SK-MEL-5 (cell line): ENCODE measurements around the gene RAC3. TPM values are rescaled to one million over a fixed set of nuclear protein-coding genes. Genes with fewer than 3 reads are reported as not detected.

Experiments used
- DNase-seq: peaks from one replicate; pipeline ENCODE4 v3.0.0-alpha.2; 2016; ENCODE audit warnings: low read depth, low spot score
- in situ Hi-C: cut with HindIII; loops from 2 replicates; pipeline ENCODE4 v1.10.0; 2016; ENCODE audit warnings: low sequenced_read_pairs, high pct_unique_total_duplicates, low pct_unique_long_range_greater_than_20kb
- total RNA-seq: library from RNA; depleted of rRNA; stranded (reverse); fragments of >200 nt; shearing (Covaris generic); gene quantifications from 2 replicates; pipeline ENCODE4 v1.2.3, GENCODE V29; 2014

The RAC3 gene
- total RNA-seq, 1 experiment from 2014 or later = 38.0 TPM

DNA sequence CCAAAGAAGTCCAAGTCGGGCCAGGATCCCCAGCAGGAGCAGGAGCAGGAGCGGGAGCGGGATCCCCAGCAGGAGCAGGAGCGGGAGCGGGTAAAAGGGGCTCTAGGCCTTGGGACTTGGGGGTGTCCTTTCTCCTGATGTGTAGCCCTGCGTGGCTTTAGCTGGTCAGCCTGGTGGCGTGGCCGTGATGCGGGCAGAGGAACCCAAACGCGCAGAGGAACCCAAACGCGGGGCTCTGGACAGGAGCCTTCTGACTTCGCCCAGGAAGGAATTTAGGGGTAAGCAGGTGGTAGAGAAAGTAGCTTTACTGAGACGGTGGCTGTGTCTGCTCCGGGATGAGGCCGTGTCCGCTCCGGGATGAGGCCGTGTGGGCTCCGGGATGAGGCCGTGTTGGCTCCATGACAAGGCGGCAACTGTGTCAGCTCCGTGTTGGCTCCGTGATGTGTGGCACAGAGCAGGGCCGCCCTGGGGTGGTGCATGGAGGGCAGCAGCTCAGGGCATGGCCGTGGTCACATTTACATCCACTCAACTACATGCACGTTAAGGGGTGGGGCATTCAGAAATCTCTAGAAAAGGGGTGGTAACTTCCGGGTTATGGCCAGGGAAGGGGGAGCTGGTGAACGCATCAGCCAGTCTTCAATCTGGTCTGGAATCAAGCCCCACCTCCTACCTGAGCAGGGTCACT lies 34.6 kb upstream of the RAC3 start:
- no peak for DNase-seq
- in situ Hi-C loops = no loop called here

DNA sequence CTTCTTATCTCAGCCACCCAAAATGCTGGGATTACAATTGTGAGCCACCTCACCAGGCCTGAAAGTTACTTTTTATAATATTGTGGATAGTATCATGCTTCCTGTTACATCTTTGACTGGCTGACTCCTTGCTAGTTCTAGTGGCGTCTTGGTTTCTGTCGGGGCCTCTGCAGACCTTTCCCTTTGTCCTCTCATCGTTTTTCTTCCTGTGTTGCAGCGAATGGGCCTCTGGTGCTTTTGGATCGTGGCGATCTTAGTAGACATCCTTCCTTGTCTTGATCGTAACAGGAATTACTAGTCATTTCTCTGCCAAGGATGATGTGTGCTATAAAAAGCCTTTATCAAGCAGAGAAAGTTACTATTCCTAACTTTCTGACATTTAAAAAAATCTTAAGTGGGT lies 33.3 kb upstream of the RAC3 start:
- in situ Hi-C loops = no loop called here
- DNase-seq = no peak

DNA sequence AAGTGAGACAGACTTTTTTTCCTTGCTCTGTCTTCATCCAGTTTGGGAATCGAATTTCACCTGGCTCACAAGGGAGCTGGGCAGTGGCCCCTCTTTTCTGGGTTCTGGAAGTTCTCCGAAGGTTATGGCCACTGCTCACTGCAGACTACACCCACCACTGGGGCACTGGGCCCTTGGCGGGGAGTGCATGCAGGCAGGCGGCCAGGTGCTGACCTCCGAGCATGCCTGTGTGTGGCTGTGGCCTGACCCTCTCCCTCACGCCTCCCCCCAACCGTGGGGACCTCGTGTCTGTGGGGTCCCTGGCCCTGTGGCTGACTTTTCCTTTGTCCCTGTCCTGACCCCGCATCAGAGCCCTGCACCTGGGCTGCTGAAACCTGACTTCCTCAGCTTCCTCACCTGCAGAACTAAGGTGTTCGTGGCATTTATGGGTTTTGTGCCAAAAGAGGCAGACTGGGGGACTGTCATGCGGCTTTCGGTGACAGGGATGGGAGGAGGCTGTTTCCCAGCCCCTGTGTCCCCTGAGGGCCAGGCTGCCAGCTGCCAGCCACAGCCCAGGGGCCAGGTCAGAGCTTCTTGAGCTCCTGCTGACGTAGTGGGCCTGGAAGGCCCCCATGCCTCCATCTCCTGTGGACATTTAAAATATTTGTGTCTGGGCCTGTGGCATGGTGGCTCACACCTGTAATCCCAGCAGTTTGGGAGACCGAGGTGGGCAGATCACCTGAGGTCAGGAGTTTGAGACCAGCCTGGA lies 32.6 kb upstream of the RAC3 start:
- in situ Hi-C loops = no loop called here
- DNase-seq = no peak

DNA sequence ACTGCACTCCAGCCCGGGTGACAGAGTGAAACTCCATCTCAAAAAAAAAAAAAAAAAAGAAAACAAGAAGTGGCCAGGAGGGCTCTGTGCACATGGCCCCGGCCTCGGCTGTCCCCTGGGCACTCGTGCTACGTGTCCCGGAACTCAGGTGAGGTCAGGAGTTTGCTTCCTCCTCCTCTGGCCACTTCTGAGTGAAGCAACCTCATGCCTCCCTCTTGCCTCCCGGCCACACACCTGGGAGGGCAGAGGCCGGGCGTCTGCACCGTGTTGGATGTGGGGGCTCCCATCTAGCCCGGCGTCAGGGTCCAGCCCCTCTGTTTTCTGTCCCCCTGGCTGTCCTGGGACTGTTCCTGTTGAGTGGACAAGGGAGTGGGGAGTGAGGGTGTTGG lies 31.9 kb upstream of the RAC3 start:
- in situ Hi-C loops = no loop called here
- no peak for DNase-seq

DNA sequence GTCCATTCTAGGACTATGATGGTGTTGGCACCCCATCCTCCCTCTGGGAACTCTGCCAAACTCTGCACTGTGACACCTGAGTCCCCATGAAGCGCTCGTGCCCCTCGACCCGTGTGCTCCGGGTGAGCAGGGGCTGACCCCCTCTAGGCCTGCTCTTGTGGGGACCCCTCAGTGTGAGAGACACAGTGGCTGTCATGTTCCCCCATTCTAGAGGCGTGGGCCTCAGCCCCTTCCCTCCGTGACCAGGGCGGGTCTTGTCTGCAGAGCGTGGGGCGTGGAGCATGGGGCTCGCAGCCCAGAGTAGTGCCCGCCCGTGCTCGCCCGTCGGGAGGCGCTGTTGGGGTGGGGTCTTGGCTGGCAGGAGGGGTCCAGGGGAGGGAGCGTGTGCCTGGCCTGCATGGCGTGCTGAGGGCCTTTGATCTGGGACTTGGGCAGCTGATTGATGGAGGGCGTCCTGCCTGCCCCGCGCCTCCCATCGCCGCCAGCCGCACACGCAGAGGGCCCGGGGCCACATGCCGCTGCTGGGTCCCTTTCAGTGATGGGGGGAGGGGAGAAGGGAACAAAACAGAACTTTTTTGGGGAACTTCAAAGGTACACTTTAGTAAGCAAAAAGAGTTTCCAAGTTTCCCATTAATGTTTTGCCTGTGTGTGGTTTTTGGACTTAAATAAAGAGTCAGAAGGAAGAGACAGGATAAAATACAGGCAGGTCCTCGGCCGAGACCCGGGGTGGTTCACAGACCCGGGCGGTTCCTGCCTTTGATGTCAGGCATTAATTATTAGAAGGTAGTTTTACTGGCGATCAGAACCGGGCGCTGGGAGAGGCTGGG lies 31.3 kb upstream of the RAC3 start:
- in situ Hi-C loops = no loop called here
- DNase-seq = no peak

DNA sequence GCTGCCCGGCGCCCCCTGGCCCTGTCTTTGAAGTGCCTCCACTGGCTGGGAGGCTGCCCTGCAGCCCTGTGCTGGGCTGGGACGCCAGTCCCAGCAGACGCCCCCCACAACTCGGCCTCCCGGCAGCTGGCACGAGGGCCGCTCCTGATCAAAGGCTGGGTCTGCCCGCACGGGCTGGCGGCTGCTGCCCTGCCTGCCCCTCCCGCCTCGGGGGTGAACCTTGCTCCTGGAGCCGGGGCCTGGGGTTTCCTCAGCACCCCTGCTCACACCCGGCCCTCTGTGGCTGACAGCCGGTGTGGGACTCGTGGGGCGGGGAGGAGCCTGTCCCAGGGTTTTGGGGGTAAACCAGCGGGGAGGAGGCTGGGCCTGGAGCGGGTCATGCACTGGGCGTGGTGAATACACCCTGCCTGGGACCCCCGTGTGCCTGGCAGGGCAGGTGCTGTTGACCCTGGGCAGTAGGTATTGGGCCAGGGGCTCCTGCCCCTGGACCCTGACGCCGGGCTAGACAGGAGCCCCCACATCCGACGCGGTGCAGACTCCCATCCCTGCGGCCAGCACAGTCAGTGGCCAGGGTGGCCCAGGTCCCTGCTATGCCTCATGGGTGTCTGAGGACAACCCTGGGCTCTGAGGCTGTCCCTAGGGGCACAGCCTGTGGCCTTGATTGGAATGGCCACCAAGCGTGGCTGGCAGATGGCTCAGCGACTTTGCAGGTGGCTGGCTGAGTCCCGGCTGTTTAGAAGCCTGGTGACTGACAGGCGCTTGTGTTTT lies 30.5 kb upstream of the RAC3 start:
- no peak for DNase-seq
- in situ Hi-C loops = no loop called here

DNA sequence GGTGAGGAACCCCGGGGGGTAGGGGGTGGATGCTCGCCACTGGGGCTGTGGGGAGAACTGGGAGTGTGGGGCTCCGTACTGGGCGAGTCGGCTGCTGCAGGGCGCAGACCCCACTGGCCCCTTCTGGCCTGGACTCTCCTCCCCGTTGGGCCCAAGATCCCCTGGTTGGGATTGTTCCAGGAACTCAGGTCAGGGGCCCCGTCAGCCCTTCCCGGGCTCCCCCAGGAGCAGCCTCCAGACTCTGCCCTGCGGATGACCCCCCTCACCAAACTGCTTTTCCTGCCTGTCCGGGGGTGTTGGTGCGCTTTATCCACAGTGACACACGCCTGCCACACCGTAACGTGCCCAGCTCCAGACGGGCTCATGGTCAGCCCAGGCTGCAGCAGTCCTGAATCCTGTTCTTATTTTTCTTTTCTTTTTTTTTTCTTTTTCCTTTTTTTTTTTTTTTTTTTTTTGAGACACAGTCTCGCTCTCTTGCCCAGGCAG lies 29.9 kb upstream of the RAC3 start:
- no peak for DNase-seq
- in situ Hi-C loops = no loop called here

DNA sequence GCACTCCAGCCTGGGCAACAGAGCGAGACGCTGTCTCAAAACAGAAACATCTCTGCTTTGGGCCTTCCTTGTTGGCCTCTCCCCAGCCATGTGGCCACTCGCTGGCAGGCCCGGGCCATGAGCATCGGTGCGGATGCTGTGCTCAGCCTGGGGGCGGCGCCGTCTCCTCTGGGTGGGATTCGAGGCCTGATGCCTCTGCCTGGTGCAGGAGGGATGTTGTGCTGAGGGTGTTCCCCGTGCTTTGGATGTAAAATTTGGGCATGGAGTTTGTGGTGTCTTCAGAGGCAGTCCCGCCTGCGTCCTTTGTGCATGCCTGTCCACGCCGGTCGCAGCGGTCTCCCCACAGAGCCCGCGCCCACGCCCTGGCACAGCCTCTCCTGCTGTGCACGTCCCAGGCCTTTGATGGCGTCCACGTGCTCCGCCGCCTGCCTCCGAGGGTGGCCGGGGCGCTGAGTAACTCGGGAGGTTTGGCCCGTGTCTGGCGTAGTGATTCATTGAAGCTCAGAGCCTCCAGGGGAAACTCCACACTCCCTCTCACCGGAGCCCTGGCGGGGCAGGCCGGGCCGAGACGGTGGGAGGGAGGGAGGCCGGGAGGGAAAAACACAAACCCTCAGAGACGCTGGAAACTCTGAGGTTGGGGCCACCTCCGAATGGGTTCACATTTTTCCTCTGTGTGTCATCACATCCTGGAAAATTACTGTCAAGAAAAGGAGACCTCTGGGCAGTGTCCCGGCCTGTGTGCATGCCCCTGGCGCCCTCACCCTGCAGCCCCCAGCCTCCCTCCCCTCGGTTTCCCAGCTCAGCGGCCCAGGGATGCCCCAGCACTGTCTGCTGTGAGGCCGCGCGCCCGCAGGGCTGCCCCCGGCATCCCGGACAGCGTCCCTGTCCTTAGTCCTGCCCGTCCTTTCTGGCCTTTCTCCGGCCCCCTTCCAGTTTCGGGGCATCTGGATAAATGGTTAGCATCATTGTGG lies 27.8 kb upstream of the RAC3 start:
- in situ Hi-C loops = no loop called here
- DNase-seq = peak; percentile 67

DNA sequence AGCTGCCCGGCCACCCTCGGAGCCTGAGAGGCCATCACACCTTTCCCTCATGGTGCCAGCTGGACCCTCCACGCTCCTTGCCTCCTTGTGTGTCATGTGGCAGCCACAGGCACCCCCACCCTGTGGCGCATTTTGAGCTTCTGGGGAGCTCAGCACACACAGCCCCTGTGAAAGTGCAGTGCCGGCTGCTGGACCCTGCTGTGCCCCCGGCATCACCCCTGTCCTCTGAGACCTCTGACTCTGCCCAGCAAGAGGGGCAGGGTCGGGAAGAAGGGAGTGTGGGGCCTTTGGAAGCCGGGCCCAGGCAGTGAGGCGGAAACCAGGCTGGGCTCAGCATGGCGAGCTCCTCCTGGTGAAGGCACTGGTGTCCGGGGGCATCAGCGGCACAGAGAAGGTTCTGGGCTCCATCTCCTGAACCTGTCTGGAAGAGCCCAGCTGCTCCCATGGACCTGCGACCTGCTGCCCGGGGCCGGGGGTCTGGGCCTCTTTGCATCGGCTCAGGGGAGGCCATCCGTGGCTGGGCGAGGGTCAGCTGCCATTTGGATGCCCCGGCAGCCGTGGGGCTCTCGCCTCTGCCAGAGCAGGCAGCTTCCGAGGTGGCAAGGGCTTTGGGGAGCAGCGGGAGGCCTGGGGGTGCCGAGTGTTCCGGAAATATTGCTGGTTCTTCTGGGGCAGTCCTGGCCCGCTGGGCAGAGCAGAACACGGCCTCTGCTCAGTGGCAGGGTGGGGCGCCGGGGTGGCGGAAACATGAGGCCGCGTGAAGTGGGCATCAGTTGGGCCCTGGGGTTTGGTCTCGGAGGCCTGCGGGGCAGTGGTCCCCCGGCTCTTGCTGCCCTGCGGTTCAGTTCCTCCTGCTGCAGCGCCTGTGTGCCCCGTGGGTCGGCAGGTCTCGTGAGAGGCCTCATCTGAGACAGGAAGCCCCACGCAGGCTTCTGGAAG lies 26.7 kb upstream of the RAC3 start:
- in situ Hi-C loops = no loop called here
- no peak for DNase-seq

DNA sequence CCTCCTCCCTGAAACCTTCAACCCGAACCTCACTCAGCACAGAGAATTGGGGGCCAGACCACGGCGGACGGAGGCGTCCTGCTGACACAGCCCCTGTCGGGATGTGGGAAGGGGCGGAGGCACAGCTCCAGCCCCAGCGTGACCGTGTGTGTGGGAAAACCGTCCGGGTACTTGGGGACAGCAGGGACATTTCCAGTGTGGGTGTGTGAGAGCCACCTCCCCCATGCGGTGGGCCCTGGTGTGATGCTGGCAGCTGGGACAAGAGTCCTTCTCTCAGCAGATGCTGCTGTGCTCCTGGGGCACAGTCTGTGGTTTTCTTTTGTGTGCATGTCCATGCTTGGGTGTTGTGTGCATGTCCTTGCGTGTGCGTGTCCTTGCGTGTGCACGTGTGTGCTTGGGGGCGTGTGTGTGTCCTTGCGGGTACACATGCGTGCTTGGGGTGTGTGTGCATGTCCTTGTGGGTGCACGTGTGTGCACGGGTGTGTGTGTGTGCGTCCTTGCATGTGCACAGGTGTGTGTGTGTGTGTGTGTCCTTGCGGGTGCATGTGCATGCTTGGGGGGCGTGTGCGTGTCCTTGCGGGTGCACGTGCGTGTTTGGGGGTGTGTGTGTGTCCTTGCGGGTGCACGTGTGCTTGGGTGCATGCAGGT lies 25.7 kb upstream of the RAC3 start:
- DNase-seq = no peak
- in situ Hi-C loops = no loop called here

DNA sequence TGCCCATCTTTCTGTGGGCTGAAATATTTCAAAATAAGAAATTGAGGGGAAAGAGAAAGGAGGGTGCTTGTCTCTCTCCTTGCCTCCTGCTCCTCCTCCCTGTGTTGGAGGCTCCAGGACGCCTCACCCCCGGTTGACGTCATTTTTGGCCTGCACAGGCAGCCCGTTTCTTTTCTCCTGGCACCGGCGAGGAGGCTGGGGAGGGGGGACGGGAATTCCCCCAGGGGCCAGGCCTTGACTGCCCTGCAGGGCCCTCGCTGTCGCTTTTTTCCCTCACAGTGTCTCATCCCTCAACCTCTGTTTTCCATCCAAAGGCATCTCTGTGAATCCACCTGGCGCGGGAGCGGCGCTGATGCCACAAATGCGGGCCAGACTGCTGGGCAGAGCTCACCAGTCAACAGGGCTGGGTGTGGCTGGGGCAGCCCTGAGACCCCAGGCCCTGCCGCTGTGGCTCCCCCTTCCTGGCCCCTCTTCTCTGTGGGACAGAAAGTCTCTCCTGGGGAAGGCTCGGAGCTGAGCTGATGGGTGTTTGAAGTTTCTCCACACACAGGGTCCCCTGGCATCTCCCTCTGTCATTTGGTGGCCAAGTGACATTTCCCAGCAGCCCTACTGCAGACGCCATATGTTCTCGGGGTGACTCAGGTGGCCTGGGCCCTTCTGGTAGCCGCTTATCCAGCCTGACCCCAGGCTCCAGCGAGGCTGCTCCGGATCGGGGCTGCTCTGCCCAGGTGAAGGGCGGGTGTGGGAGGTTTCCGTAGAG lies 24.8 kb upstream of the RAC3 start:
- in situ Hi-C loops = no loop called here
- no peak for DNase-seq

DNA sequence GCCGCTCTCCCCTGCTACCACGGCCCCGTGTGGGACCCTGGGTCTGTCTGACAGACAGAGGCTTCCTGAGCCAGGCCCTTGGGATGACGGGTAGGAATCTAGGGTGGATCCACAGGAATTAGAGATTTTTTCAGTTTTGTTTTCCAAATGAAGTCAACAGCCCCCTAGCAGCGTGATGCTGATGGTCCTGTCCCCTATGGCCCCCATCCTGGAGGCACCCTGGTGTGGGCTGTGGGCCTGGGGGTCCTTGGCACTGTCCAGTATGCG lies 24.3 kb upstream of the RAC3 start:
- in situ Hi-C loops = no loop called here
- DNase-seq = no peak

DNA sequence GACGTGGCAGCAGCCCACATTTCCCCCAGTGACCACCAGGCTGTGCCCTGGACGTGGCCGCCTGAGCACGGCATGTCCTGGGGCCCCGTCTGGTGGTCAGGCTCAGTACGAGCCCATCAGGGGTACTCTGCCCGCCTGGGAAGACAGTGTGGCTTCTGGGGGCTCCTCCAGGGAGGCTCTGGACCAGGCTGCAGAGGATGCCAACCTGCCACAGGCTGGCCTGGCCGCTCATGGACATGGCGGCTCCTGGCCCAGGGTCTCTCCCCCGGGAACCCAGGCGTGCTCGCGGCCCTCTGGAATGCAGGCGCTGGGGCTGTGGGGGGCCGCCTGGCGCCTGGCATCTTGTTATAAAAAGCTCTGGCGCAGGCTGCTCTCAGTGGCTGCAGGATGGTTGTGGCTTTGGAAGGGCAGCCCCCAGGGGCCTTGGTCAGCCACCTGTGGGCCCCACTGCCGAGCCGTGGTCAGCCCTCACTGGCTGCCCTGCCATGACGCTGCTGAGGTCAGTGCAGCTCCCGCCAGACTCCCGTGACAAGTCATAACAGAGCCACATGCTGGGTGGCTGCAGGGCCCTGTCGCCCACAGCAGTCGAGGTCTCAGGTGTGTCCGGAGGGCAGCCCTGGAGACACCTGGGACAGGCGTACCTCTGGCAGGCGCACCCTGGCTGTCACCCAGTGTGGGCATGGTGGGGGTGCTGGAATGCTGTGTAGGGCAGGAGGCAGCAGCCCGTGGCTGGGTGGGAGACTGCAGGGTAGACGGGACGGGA lies 23.8 kb upstream of the RAC3 start:
- no peak for DNase-seq
- in situ Hi-C loops = no loop called here

DNA sequence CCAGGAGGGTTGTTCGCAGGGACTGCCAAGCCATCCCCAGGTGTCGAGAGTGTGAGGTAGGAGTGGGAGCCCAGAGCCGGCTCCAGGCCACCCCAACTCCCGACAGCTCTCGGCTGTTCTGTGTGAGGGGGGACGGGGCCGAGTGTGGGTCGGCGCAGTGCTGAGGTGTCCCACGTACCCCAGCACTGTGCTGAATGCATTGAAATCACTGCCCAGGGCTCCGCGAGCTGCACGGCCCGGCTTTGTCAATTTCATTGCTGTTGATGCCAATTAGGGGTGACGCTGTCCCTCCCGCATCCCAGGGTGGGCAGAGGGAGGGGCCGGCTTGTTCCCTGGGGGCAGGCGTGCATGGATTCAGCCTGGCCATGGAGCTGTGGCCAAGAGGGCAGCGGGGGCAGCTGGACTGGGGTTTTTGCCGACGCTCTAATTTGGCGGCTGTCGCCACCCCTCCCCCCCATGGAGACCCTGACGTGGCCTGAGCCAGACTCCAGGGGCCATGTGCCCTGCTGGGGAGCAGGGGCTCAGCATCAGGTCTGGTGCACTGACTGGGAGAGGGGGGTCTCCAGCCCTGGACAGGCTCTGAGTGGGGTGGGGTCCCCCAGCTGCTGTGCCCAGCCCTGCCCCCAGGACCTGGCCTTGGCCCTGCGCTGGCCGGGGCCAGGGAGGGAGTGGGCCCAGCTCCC lies 23.1 kb upstream of the RAC3 start:
- in situ Hi-C loops = no loop called here
- DNase-seq = no peak
